T1000 (cell line): ENCODE measurements around the gene CTNS.

Experiments used
- DNase-seq: peaks from one replicate; lab custom pipeline; 2025; ENCODE audit warnings: mixed read lengths; lab: John Stamatoyannopoulos, UW

Gene CTNS

DNA sequence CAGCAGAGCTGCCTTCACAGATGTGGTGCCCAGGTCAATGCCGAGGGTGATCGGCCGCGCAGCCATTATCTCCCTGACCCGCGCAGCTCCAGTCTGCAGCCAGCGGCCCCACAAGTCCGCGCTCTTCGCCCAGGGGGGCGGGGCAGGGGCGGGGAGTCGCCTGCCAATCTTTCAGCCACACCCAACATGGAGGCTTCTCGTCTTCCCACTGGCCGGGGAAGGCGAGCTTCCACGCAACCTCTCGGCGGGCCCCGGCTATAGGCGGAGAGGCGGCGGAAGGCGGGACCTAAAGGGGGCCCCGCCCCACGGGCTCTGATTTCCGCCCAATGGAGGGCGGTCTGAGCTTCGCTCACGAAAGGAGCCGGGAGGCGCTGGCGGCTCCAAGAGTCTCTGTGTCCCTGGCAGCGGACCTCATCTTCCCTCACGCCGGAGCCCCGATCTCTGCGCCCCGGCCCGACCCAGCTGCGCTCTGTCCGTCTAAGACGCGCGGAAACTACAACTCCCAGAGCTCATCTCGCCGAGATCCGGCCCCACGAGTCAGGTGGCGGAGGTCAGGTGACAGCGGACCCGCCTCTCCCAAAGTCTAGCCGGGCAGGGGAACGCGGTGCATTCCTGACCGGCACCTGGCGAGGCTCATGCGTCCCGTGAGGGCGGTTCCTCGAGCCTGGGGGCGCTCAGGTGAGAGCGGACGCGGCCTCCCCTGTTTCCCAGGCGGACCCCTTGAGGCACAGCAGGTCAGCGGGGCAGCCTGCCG, at the start of gene CTNS, which contains the start of gene SHPK:
Gene CTNS, plus strand, starts transcription at position 607 of the 754 bp plus-strand sequence. CDS start 3,447 bp downstream, outside the sequence.
Gene SHPK, minus strand, starts transcription at position 97 of the 754 bp plus-strand sequence. Its CDS starts 31 bp downstream, at position 66.
- peak; percentile 96 for DNase-seq

GRCh38 chr17:3589784-3590183, 46.8 kb upstream of the CTNS start:
- no peak for DNase-seq

- no peak for DNase-seq
Measured at GRCh38 chr17:3590231-3590630, 46.3 kb upstream of the CTNS start.

DNA sequence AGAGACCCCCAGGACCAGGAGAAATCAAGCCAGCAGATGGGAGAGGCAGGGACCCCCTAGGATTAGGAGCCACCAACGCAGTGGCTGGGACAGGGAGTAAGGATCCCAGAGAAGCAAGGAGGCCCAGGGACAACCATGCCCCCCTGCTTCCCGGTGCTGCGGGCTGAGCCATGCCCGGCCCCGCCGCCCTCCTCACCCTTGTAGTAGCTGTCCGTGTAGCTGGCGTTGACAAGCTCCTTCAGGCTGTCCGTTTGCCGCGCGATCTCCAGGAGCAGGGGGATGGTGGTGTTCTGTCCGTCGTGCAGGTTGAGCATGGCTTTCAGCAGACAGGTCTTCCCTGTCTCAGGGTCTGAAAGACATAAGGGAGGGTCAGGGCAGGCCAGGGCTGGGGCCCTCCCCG, 45.8 kb upstream of the CTNS start:
- DNase-seq = no peak

- no peak for DNase-seq
Measured at GRCh38 chr17:3592216-3592860, 44.2 kb upstream of the CTNS start.

- DNase-seq = no peak
Measured at GRCh38 chr17:3593384-3593783, 43.2 kb upstream of the CTNS start.

DNA sequence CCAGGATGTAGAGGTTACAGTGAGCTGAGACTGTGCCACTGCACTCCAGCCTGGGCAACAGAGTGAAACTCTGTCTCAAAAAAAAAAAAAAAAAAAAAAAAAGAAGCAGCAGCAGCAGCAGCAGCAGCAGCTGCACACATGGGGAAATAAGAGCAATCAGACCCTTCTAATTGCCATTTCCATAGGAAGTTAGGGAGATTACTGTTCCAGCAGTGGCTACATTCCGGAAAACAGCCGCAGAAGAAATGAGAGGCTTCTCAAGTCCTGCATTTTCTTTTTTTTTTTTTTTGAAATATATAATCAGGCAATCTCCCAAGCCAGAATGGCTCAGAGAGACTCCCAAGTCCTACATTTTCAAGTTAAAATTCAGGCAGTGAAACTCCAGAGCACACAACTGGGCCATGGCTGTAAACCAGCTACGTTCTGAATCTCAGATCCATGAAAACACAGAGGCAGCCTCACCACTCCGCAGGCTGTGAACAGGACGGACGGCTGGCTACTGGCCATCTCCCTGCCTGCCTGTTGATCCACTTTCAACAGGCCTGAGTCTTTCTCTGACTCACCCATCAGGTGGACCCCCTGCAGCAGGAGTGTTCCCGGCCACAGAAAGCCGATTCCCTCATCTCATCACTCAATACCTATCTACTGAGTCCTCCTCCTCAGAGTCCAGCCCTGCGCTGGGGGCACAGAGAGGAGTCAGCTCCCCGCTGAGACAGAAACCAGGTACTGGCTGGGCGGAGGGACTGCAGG, 42.3 kb upstream of the CTNS start:
- DNase-seq = peak; percentile 52

GRCh38 chr17:3594976-3595375, 41.6 kb upstream of the CTNS start:
- no peak for DNase-seq

DNA sequence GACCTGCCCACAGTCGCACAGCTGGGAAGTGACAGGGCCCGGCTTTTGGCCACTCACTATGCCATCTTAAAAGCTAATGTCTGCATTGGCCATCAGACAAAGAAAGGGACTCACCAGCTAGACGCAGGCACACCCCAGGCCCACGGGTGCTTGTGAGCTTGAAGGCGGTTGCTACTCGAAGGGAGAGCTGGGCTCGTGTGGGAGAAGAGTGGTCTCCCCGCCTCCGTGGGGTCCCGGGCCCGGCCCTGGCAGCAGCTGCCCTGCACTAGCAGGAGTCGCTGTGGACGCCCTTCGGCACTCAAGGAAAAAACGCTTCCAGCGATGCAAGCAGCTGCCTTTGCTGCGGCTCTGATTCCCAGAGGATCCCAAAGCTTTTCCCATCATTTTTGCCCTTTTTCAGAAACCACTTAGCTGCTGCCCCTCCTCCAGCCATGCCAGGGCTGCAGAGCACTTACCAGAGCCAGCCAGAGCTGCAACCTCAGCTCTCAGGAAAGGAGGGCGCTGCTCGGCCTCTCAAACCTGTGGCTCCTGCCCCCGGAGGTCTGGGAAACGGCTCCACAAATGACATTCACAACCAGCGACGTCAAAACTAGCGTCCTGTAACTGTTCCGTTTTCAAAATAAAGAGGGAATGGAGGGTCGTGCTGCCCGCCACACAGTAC, 39.6 kb upstream of the CTNS start:
- no peak for DNase-seq

DNA sequence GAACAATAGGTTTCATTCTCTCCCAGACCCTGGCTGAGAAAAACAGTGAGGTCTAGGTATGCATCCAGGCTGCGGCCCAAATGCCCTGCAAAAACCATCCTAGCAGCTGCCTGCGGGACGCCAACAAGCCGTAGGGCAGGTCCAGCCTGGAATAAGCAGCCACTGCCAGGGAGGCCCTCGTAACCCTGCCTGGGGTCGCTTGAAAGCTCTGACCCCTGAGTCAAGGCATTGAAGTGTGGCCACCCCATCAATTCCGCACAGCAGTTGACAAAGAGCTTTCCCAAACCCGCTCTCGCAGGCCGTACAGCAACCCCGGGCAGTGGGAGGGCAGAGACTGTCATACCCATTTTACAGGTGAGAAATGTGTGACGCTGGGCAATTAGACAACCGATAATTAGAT, 38.5 kb upstream of the CTNS start:
- no peak for DNase-seq

DNA sequence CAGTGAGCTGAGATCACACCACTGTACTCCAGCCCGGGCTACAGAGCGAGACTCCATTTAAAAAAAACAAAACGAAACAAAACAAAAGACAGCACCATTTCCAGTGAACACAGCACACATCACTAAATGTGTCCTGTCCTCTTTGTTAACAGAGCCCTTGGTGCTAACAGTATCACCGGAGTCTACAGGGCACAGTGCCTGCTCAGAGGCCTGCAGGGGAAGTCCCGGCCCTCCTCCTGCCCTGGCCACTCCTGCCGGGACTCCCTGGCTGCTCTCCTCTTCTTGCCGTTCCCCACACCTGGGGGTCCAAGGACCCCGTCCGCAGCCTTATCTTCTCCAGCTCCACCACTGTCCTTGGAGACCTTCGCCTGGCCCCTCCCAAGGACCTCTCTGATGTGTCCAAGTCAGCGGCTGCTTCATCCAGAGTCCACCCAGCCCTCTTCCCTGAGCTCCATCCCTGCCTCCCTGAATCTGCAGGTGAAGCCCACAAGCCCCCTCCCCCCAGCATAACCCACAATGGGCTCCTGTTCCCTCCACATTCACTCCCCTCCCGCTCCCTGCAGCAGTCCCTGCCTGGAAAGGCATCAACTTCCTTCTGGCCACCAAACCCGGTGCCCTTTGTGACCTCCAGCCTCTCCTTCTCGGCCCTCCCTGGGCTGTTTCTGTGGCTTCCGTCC, 35.9 kb upstream of the CTNS start:
- DNase-seq = no peak

- DNase-seq = no peak
Measured at GRCh38 chr17:3602499-3602898, 34.1 kb upstream of the CTNS start.

DNA sequence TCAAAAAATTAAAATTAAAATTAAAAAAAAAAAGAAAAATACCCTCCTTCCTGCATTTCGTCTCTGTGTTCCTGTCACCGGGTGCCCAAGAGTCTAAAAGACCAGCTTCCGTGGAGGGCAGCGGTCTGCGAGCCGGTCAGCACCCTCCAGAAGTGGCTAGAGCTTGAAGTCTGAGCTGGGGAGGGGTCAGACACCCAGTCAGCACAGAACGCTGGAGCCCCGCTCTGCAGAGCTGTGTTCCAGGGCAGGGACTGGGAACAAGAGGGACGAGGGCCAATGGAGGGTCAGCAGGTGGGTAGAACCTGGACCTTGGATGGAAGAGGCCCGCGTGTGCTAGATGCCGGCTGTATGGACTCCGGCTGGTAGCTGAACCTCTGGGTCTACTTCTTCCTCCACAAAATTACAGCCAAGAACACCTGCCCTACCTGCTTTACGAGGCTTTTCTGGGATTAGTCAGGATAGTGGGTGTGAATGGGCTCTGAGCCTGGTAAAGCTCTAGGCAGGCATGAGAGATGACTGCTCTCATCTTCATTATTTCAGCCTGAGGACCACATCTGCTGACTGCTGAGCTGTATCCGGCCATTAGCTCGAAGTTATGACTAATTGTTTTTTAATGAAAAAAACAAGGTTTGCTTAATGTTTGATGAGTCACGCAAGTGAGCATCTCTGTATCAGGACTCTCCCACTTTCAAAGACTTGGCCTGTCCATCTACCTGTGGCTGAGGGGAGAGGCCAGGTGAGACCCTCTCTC, 33.3 kb upstream of the CTNS start:
- DNase-seq = peak; percentile 5

DNA sequence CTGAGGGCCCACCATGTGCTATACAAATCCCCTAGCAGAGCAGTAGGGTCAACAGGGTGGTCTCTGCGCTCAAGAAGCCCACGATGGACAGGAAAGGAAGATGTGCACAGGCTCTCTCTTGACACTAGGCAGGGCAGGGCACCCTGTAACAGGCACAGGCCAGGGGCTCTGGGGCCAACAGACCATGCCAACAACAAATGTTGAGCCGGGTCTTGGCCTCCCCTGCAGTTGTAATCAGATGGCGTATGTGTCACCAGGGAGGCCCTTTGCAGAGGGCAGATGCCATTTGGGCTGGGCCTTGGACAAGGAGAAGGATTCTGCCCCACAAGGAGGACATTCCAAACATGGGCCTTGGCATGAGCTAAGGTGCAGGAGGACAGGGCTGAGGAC, 32.7 kb upstream of the CTNS start:
- no peak for DNase-seq

DNA sequence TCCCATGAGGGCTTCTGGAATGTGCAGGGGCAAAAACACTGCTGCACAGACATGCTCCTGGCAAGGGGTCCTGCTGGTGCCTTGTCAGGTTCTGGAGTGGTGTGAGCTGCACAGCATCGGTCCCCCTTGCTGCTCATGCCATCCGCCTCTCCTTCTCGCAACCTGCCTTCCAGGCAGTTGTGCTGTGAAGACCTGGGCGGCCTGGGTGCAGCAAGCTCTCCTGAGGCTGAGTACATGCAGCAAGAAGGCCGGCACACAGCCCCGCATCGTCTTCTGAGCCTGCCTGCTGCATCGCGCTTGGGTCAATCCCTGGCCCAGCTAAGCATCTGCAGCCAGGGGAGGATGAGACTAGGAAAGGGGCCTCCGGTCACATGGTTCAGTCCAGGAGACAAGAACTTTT, 26.9 kb upstream of the CTNS start:
- DNase-seq = no peak

GRCh38 chr17:3610523-3610922, 26.0 kb upstream of the CTNS start:
- DNase-seq = no peak

DNA sequence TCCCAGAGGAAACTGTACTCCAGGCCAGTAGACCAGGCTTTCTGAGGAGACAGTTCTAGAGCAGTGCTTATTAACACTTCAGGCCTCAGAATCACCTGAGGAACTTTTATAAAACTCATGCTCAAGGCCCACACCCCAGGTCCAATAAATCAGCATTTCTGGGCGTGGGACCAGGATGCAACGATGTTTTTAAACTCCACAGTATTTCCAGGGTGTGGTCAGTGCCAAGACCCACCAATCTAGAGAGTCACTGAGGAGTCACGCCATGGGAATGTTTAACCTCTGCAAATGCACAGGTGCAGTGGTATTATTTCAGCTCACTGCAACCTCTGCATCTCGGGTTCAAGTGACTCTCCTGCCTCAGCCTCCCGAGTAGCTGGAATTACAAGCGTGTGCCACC, 23.4 kb upstream of the CTNS start:
- DNase-seq = no peak

- no peak for DNase-seq
Measured at GRCh38 chr17:3615160-3615870, 21.2 kb upstream of the CTNS start.

DNA sequence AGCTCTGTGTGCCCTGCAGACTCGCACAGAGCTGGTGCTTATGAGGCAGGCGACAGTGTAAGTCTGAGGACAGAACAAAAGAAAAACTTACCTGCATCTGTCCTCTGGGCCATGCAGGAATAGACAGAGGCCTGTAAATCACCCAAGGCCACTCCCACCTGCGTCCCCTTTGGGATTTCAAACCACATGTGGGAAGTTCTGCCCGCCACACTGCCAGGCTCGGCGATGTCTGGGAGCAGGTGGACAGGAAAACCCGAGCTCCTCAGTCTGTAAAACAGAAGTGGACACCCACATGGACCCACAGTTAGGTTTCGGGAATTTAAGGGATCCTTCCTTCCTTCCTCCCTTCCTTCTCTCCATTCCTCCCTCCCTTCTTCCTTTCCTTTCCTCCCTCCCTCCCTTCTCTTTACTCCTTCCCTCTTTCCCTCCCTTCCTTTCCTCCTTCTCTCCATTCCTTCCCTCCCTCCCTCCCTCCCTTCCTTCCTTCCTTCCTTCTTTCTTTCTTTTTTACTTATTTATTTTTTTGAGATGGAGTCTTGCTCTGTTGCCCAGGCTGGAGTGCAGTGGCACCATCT, 15.3 kb upstream of the CTNS start:
- DNase-seq = no peak

DNA sequence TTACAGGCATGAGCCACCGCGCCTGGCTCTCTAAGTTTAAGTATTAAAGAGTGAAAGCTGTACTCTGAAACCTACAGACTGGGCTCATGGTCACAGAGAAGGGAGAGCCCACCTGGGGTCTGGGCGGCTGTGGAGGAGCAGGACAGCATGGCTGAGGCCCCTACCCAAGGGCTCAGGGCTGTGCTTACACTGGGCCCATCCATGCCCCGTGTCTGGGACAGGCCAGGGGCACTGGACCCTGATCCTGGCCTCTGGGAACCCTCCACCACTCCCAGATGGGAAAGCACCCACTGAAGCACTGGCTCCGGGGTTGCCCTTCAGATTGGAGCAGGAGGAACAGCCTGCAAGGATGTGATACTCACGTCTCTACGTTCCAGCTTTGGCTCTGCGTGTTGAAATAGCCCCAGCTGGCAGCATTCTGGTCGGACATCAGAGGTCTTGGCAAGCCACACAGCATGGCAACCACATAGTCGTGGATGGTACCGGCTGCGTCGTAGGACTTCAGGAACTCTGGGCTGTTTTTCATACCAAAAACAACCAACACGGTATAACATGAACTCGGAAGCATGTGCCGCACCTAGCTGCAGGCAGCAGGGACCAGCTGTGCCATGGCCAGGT, 13.5 kb upstream of the CTNS start:
- no peak for DNase-seq
